GM19043 (cell line): ENCODE results near the gene TBX10.
A peak's percentile ranks its signal among the peaks of the same experiment; 100 is the strongest.

ENCODE experiments used
- ATAC-seq: cut with Tn5 transposase; IDR thresholded peaks from one replicate; pipeline ENCODE4 v1.9.1; 2021; ENCODE audit warnings: low read depth; ENCODE audit not compliant: unreplicated experiment

Gene TBX10

DNA sequence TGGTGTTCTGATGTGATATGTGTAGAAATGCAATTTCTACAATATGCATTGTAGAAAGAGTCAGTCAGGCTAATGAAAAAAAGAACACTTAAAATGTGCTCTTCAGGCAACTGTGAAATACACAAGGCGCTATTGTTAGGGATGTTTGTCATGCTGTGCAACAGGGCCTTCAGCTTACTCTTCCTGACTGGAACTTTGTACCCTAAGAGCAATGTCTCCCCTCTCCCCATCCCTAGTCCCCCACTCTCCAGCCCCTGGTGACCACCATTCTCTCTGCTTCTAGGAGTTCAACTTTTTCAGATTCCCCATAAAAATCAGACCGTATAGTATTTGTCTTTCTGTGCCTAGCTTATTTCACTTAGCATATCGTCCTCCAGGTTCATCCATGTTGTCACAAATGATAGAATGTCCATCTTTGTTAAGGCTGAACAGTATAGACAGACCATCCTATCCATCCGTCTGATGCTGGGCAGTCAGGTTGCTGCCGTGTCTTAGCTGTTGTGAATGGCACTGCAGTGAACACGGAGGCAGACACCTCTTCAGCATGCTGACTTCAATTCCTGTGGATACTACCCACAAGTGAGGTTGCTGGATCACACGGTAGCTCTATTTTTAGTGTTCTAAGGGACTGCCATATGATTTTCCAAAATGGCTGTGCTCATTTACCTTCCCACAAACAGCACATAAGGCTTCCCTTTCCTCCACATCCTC lies 22.2 kb downstream of the TBX10 start:
- no peak for ATAC-seq

GRCh38 chr11:67616431-67617242 lies 22.9 kb downstream of the TBX10 start:
- ATAC-seq: no peak

DNA sequence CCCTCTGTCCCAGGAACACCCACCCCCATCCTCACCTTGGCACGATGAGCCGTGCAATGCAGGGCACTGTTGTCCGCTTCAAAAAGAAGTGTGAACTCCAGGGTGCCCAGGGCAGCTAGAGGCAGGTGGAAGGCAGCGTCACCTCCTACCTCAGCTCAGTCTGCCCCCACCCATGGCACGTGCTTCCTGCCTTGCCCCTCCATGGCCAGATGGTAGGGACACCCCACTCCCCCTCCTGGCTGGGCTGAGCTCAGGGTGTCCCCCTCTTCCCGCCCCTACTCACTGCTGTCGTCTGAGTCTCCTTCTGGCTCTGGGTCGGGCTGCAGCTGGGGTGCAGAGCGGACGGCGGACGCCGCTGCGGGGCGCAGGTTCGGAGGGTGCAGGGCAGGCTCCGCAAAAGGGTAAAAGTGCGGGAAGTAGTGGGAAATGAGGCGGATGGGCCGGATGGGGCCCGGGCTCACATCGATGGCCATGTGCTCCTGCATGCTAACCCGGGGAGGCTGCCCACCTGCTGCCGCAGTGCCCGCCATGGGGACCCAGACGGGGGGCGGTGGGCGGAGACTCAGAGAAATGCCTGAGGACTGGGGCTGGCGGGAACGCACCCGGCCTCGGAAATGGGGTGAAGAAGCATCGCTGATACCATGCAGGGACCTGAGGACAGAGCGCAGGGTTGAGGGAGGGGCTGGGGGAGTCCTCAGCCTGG lies 23.7 kb downstream of the TBX10 start:
- no peak for ATAC-seq

GRCh38 chr11:67614730-67615714 lies 24.5 kb downstream of the TBX10 start:
- ATAC-seq: no peak

DNA sequence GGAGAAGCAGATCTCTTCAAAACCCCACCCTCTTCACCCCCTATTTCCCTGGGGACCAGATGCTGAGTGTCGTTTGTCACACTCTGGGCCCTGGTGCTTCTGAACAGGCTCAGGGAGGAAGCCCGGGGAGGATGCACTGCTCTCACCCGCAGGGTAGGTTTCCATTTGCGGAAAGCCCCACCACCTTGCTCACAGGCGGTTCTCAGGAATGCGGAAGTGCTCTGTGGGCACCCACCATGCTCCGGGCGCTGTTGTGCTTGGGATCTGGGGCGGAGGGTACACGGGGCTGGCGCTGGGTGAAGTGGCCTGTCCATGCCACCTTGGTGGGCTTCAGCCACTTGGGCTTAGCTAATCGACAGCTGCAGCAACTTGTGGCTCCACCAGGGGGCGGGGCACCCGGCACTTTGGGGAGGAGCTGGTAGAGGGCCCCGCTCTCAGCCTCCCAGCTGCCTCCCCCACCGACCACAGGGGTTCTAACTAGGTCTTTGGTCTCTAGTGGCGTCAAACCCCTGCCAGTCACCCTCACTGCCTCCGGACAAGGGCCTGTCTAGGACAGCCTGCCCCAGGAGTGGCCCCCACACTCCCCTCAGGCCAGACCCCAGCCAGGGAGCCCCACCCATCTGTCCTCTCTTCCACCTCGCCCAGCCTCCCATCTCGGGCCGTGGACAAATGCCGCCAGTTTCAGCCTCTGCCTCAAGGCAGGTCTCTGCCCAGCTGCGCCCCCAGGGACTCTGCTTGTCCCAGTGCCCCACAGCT lies 25.4 kb downstream of the TBX10 start:
- ATAC-seq: peak; percentile 85

DNA sequence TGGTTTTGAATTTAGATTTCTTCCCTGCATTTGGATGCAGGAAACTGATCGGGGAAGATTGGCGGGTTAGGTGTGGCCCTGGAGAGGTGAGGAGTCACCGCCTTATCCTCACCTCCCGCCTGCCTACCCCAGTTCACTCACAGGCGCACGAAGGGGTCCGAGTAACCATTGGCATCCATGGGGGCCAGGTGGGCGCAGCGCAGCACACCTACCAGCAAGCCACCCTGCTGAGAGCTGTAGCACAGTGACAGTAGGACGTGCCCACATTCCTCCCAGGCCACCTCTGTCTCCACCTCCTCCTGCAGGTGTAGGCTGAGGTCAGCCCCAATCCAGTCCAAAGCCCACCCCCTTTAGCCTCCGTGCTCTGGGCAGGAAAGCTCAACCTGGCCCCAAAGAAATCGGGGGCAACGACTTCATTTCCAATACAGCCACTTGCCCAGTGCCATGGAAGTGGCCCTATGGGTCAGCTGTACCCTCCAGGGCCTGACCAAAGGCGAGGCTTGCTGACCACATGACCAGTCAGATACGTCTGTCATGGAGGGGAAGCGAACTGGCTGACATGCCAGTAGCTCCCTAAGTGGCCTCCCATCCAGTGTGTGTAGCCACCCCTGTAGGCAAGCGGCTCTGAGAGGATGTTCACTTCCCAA lies 26.1 kb downstream of the TBX10 start:
- ATAC-seq: no peak

- ATAC-seq: no peak
These were observed 26.8 kb downstream of the TBX10 start for GRCh38 chr11:67612751-67613150.

DNA sequence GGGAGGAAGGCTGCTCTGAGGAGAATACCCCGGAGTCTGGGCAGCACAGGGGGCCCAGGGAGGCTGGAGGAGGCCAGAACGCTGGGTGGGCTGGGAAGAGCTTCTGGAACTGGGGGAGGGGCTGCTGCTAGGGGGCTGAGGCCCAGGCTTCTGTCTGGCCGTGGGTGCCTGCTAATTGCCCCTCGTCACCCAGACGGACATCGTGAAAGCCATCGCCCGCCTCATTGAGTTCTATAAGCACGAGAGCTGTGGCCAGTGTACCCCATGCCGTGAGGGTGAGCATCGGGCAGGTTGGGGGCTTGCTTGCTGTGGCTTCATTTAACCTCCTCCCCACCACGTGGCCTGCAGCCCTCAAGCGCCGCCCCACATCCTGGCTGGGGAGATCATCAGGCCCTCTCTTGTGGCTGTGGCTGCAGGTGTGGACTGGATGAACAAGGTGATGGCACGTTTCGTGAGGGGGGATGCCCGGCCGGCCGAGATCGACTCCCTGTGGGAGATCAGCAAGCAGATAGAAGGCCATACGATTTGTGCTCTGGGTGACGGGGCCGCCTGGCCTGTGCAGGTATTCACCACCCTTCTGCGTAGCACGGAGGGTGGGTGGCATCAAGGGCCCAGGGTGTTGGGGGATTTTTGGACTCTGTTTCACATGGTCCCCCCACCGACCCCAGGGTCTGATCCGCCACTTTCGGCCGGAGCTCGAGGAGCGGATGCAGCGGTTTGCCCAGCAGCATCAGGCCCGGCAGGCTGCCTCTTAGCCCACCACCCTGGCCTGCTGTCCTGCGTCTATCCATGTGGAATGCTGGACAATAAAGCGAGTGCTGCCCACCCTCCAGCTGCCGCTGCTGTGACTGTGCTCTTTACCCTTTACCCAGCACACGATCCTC lies 27.6 kb downstream of the TBX10 start:
- ATAC-seq: no peak

DNA sequence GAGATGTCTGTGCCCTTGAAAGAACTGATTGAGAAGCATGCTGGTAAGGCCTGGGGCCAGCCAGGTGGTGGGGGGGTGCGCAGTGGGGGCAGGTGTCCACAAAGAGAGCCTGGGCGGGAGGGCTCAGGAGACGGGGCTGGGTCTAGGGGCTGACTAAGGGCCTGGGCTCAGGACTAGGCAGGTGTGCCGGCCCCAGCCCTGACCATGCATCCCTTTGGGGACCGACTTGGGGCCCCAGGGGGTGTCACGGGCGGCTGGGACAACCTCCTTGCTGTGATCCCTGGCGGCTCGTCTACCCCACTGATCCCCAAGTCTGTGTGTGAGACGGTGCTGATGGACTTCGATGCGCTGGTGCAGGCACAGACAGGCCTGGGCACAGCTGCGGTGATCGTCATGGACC lies 28.4 kb downstream of the TBX10 start:
- no peak for ATAC-seq

- ATAC-seq: no peak
These were observed 29.2 kb downstream of the TBX10 start for GRCh38 chr11:67610302-67610868.

GRCh38 chr11:67609316-67609715 lies 30.2 kb downstream of the TBX10 start:
- no peak for ATAC-seq

DNA sequence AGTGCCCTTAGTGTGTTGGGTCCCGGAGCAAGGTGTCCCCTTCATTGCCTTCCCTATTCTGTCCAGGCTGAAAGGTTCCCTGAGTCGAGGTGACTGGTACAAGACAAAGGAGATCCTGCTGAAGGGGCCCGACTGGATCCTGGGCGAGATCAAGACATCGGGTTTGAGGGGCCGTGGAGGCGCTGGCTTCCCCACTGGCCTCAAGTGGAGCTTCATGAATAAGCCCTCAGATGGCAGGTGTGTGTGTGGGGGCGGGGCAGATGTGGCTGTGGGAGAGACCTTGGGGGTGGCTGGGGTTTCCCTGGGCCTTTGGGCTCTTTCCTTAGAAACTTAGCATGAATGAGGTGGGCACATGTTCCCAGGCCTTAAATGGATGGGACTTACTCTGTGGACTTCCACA lies 31.1 kb downstream of the TBX10 start:
- ATAC-seq: no peak

- no peak for ATAC-seq
These were observed 32.1 kb downstream of the TBX10 start for GRCh38 chr11:67607507-67607906.

DNA sequence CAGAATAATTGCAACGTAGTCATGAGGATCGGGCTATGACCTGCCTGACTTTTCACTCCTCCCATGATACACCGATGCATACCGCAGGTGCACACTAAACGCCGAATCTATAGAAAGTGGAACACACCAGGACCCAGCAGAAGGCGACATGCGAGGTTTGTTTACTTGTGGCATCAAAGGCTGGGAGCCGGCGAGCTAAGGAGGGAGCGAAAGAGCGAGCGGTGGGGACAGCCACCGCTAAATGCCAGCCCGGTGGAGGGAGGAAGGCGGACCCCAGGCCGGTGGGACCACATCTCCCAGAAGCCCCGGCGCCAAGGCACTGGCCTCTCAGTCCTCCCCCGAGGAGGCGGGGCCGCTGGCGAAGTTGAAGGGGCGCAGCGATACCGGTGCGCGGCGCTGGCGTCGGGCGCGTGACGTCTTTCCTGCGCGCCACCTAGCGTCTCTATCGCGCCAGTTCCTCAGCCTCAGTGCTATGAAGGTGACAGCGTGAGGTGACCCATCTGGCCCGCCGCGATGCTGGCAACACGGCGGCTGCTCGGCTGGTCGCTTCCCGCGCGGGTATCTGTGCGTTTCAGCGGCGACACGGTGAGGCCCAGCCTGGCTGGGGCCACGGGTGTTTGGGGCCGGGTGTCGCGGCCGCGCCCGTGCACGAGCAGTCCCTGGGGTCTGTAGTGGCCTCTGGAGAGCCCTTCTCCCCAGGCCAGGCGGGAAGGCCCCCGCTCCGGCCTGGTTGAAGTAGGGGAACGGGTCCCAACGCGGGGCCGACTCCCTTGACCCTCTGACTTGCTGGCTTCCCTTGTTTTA lies 32.9 kb downstream of the TBX10 start, which contains the start of gene NDUFV1:
NDUFV1 (plus strand) TSS at position 445 of the 804 bp plus-strand sequence; CDS start at position 514, 69 bp downstream.
- peak; percentile 96 for ATAC-seq

DNA sequence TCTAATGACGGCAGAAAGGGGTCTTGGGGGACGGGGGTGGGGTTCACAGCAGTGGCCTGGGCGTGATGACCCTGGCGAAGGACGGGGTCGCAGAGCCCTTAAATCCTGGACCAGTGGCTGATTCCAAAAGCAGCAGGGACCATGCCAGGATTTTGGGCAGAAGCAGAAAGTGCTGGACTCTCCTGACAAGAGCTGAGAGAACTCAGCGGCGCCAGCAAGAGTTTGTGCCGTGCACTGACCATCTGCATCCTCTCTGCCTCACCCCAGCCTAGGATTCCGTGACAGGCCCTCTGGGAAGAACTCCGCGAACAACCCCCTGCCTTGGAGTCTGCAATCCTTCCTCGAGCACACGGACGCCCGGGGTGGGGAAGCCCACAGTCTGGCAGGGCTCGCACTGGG lies 33.5 kb downstream of the TBX10 start:
- ATAC-seq: no peak

DNA sequence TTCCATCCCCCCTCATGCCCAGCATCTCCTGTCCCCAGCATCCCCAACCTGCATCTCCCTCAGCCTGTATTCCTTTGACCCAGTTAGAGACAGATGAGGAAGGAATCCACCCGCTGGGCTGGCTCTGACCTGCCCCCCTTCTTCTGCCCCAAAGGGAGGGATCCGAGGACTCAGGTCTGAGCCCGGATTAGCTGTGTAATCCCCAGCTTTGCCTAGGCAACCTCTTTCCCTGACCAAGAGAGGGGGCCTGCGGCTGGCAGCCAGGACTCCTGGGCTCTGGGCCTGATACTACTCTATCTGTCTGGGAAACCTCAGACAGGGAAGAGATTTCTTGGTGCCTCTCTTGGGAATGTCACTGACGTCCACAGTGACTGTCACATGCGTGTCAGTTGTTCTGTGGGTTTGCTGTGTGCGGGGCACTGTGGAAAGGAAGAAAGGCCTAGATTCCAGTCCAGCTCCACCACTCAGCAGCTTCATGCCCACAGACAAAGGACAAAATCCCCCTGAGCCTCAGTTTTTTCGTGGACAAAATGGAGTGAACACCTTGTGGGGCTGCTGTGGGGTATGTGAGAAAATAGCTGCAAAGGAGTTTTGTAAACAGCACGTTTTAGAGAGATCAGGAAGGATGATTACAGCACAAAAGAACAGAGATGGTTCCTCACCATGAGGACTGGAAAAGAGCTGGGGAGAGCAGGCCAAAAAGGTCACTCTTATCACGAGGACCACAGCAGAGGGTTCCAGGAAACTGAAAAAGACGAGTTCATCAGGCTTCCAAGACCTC lies 34.1 kb downstream of the TBX10 start:
- ATAC-seq: no peak
